Astrocyte of the cerebellum (primary cell): ENCODE results near the gene UBE2L3.

Experiments used
- DNase-seq: peaks from one replicate; pipeline ENCODE4 v3.0.0-alpha.2; 2011; ENCODE audit warnings: low read depth
- H3K4me3 ChIP-seq: 2 replicates; pipeline ENCODE4 v1.5.1; 2011; ENCODE audit warnings: mild to moderate bottlenecking, low read depth, low read length, moderate library complexity
- CTCF ChIP-seq: IDR thresholded peaks from 2 replicates; pipeline ENCODE4 v1.5.1; 2012; ENCODE audit warnings: low read length, low read depth, moderate library complexity, mild to moderate bottlenecking; ENCODE audit errors: missing control alignments
- in situ Hi-C: cut with HindIII; loops from 2 replicates; pipeline ENCODE4 v1.10.0; 2017; ENCODE audit warnings: low sequenced_read_pairs

Gene UBE2L3

GRCh38 chr22:21669026-21669425, 101.5 kb downstream of the UBE2L3 start:
- no peak for DNase-seq
- TF ChIP-seq CTCF: no peak
- H3K4me3 ChIP-seq: no peak overlapping the region
- in situ Hi-C loops: no loop called here

GRCh38 chr22:21672107-21672629, 104.7 kb downstream of the UBE2L3 start:
- in situ Hi-C loops: no loop called here
- DNase-seq: no peak
- H3K4me3 ChIP-seq: no peak overlapping the region
- TF ChIP-seq CTCF: no peak
